Psoas muscle (tissue), 8 donors: ENCODE data around the gene FXYD4. TPM values are rescaled to one million over a fixed set of nuclear protein-coding genes. Genes with fewer than 3 reads are reported as not detected.
A peak's percentile ranks its signal among the peaks of the same experiment; 100 is the strongest.

Experiments
- ATAC-seq, 4 donors: fragments of 200-7000 bp; cut with Tn5 transposase; one replicate each; pipeline ENCODE4 v1.9.1; 2020; ENCODE audit warnings: moderate library complexity in 3 of 4, mild to moderate bottlenecking in 2 of 4
- DNase-seq, 2 donors: peaks; one replicate each; pipeline ENCODE4 v3.0.0-alpha.2; 2020
- H3K27ac ChIP-seq: fragments of 200-600 bp; one replicate; pipeline ENCODE4 v1.8.0; 2022
- H3K27me3 ChIP-seq, 3 donors: fragments of 200-600 bp in 1 of 3; one replicate each; pipeline versions ENCODE4 v1.6.1 to v1.8.0; 2013 to 2022; ENCODE audit warnings: low read length in 2 of 3, mild to moderate bottlenecking in 2 of 3, moderate library complexity in 1 of 3; ENCODE audit not compliant: insufficient read depth in 3 of 3
- H3K36me3 ChIP-seq, 2 donors: fragments of 200-600 bp in 1 of 2; one replicate each; pipeline versions ENCODE4 v1.6.1 to v1.8.0; 2013 to 2022; ENCODE audit warnings: low read depth in 1 of 2, mild to moderate bottlenecking in 1 of 2, moderate library complexity in 1 of 2; ENCODE audit not compliant: insufficient read depth in 1 of 2
- H3K4me1 ChIP-seq: fragments of 200-600 bp; one replicate; pipeline ENCODE4 v1.8.0; 2022
- H3K4me3 ChIP-seq: fragments of 200-600 bp; one replicate; pipeline ENCODE4 v1.8.0; 2022; ENCODE audit warnings: mild to moderate bottlenecking
- H3K9me3 ChIP-seq: fragments of 200-600 bp; one replicate; pipeline ENCODE4 v1.8.0; 2022
- WGBS, 3 donors: extraction: QIAGEN DNeasy Blood & Tissue Kit; methylation state at CpG; one replicate each; pipeline versions ENCODE4 v1.1.6 to v1.1.7; 2013; 5-methylcytosine and 5-hydroxymethylcytosine counted together
- intact Hi-C, 2 donors: fragments of 100-400 bp; cut with DNase I; formaldehyde crosslinking; loops; one replicate each; pipeline versions ENCODE4 v1.11.0 to v1.14.2; 2022
- polyA plus RNA-seq, 3 donors: library from polyadenylated mRNA; stranded (reverse); fragments of 200-250 nt; gene quantifications; one replicate each; pipeline ENCODE4 v1.2.3, GENCODE V29; 2013
- total RNA-seq, 4 donors: library from RNA; stranded (reverse); fragmentation: NEBNext Ultra II Directional in 2 of 4; extraction: Animal tissue kit (Norgen Biotek cat#: 25700) in 2 of 4; gene quantifications; one replicate each; pipeline versions ENCODE4 v1.2.1 to v1.2.4, GENCODE V29; 2021 to 2023
- TF ChIP-seq, protein P1 (sequence below): fragments of 200-600 bp; IDR thresholded peaks from one replicate; pipeline ENCODE4 v1.8.0; 2022; ENCODE audit warnings: antibody characterized with exemption
- donor health status: healthy with polysubstance abuse.
- donor health status: DM: no; HTN: no; CAD: no; lungs with moderate emphysema.
- donor health status: Bipolar disorder and iron deficiency.
- donor health status: healthy.
- donor health status: DM: yes; HTN: yes; CAD: no.
- donor health status: DM: no; HTN: no; CAD: no.
- donor health status: DM: no; HTN: no; CAD: no.
- donor health status: DM: yes; HTN: yes; CAD: no.

Gene FXYD4
- total and polyA plus RNA-seq, 7 donors: 0.18 to 3.0 (median 0.74) TPM; not detected in 4

DNA sequence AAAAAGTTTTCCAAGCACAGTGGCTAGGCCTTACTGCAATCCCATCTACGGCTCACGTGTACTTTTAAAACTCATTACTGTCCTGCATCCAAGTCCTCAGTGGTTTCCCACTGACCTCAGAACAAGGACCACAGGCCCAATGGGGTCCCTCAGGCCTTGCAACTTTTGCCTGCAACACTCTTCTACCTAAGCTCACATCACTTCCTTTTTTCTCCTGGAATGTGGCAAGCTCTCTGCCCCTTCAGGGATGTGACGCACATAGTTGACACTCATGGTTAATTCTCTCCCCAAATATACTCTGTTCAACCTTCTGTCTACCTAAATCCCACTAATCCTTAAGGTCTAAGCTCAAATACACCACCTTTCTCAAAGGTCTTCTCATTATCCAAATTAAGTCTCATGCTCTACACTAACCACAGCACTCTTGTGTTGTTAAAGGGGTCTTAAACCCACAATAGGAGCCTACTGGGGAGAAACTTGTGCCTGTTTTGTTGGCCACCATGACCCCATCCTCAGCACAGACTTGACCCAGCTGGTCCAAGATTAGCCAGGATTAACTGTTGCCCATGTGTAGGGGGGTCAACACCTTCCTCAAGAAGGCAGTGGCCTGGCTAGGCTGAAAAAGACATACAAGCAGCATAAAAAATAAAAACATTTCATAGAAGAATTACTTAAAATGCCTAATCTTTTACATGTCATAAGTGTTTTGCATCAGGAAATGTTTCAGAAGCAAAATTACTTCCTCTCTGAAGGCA is 22.3 kb downstream of the FXYD4 start:
- ATAC-seq (no peak), DNase-seq (no peak)
- Histone ChIP-seq H3K36me3 (peaks cover 11 to 67% of the 10 kb centered on the region in 2 donors), H3K9me3 (no peaks in the 10 kb centered on the region), H3K4me3 (no peak overlapping the region), H3K27me3 (no peaks in the 10 kb centered on the region), H3K4me1 (peaks cover 28% of the 10 kb centered on the region), H3K27ac (no peak overlapping the region)
- TF ChIP-seq, protein P1, sequence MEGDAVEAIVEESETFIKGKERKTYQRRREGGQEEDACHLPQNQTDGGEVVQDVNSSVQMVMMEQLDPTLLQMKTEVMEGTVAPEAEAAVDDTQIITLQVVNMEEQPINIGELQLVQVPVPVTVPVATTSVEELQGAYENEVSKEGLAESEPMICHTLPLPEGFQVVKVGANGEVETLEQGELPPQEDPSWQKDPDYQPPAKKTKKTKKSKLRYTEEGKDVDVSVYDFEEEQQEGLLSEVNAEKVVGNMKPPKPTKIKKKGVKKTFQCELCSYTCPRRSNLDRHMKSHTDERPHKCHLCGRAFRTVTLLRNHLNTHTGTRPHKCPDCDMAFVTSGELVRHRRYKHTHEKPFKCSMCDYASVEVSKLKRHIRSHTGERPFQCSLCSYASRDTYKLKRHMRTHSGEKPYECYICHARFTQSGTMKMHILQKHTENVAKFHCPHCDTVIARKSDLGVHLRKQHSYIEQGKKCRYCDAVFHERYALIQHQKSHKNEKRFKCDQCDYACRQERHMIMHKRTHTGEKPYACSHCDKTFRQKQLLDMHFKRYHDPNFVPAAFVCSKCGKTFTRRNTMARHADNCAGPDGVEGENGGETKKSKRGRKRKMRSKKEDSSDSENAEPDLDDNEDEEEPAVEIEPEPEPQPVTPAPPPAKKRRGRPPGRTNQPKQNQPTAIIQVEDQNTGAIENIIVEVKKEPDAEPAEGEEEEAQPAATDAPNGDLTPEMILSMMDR: no peak
- WGBS, 3 donors: 83 to 85% (median 83%) methylated on average over 3 of the region's 3 CpGs
- intact Hi-C loops: no loop called here

DNA sequence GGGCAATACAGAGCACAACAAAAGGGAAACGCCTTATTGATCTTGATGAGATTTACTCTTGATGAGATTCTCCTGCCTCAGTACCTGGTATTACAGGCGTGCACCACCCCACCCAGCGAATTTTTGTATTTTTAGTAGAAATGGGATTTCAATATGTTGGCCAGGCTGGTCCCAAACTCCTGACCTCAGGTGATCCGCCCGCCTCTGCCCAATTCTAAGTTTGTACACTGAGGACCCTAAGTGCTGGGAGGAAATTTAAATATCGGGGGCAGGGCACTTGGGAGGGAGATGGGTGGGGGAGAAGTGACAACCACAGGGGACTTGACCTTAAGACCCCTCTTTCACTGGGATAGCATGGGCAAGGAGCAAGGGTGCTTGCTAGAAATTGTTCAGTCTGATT is 23.4 kb downstream of the FXYD4 start:
- intact Hi-C loops: loop anchor here in 1 of 2 donors (5.0 kb wide), 1 partner anchor 42 kb away; the partner anchor contains the start of gene ZNF487
- H3K9me3 ChIP-seq: no peaks in the 10 kb centered on the region
- no peak for ATAC-seq
- peaks cover 36% of the 10 kb centered on the region for H3K4me1 ChIP-seq
- H3K27me3 ChIP-seq: no peaks in the 10 kb centered on the region
- H3K4me3 ChIP-seq: peak overlapping the region; percentile 75
- no peak overlapping the region for H3K27ac ChIP-seq
- 84 to 91% (median 86%) methylated on average over 6 of the region's 6 CpGs for WGBS, 3 donors
- DNase-seq: no peak
- TF ChIP-seq, protein P1: no peak
- peaks cover 11 to 62% of the 10 kb centered on the region in 2 donors for H3K36me3 ChIP-seq

DNA sequence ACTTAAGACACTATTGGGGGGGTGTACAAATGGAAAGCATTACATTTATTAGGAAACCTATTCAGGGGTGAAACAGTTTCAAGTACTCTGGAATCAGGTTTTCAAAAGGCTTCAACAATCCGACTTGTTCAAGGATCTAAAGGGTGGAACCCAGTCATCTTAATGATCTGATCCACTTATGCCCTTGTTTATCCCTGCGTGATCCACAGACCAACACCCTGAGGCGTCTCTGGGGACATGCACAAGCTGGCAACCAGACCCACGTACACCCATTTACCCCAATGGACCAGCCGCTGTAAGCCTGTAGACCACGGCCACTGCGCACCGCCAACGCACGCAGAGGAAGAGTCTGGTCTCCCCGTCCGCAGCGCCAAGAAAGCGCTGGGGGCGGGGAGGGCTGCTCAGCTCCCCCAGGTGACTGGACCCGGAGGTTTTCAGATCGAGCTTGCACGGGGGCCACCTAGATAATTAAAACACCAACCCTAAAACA is 24.2 kb downstream of the FXYD4 start:
- ATAC-seq (no peak), DNase-seq (peak in 1 of 2 donors; percentile 62)
- Histone ChIP-seq H3K9me3 (no peaks in the 10 kb centered on the region), H3K27me3 (no peaks in the 10 kb centered on the region), H3K4me1 (peaks cover 40% of the 10 kb centered on the region), H3K27ac (peak overlapping the region; percentile 94), H3K4me3 (peak overlapping the region; percentile 75), H3K36me3 (peaks cover 9 to 57% of the 10 kb centered on the region in 2 donors)
- TF ChIP-seq, protein P1: no peak
- WGBS, 3 donors: 28 to 34% (median 30%) methylated on average over 18 of the region's 18 CpGs
- intact Hi-C loops: loop anchor here in 1 of 2 donors (5.0 kb wide), 1 partner anchor 42 kb away; the partner anchor contains the start of gene ZNF487

DNA sequence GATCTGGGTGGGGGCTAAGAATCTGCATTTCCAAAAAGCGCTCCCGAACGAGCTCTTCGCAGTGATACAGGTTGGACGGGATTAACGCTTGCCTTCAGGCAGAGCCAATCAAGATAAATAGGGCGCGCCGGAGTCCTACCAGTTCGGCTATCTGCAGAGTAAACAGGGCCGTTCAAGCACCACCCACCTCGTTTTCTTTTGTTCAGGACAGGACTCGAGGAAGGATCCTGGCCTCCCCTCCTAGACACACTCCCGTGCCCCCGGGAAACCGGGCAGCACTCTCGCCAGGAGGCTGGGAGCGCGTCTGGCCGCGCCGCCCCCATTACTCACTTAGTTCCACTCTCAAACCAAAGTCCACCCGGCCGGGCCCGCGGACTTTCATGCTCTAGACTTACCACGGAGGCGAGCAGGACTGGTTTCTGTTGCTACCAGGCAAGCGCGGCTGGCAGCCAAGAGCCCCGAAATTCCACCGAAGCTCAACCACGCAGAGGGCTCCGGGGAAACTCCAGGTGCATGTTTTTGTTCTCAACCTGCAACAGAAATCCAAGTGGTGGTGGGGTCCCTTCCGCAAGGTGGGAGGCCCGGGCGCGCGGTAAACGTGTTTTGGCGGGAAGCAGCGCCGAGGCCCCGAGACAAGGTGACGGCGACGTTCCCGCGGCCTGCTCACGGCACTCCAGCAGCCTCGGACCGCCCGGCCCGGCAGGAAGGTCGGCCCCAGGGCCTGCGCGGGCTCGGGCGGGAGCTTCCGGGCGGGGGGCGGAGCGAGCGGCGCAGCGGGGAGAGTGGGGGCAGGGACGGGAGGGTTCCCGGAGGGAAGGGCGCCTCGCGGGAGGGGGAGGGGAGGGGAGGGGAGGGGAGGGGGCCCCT is 24.9 kb downstream of the FXYD4 start:
- H3K36me3 ChIP-seq: peaks cover 9 to 51% of the 10 kb centered on the region in 2 donors
- peak overlapping the region; percentile 75 for H3K4me3 ChIP-seq
- DNase-seq (peak; percentile 79 to 87), ATAC-seq (peak; percentile 84 to 89 (median 86))
- peaks cover 47% of the 10 kb centered on the region for H3K4me1 ChIP-seq
- no peaks in the 10 kb centered on the region for H3K9me3 ChIP-seq
- TF ChIP-seq, protein P1: no peak
- intact Hi-C loops: loop anchor here in 1 of 2 donors (5.0 kb wide), 1 partner anchor 41 kb away; the partner anchor contains the start of gene ZNF487
- H3K27me3 ChIP-seq: no peaks in the 10 kb centered on the region
- 3 to 4% (median 3%) methylated on average over 63 to 68 of the region's 71 CpGs for WGBS, 3 donors
- H3K27ac ChIP-seq: peak overlapping the region; percentile 94
